Esophagus squamous epithelium (tissue), 4 donors: ENCODE data around the gene STK16.
A peak's percentile ranks its signal among the peaks of the same experiment; 100 is the strongest.

Source experiments
- CTCF ChIP-seq, 6 experiments: fragments of 450-650 bp in 4 of 6; fragments of 200-600 bp in 2 of 6; sonication (generic) in 2 of 6; IDR thresholded peaks; one replicate each; pipeline ENCODE4 v1.5.1; 2016 to 2019; ENCODE audit warnings: antibody characterized with exemption in 6 of 6, mild to moderate bottlenecking in 4 of 6, moderate library complexity in 4 of 6
- POLR2A ChIP-seq, 4 donors: fragments of 450-650 bp; IDR thresholded peaks; one replicate each; pipeline ENCODE4 v1.6.1; 2017; ENCODE audit warnings: antibody characterized with exemption in 4 of 4, mild to moderate bottlenecking in 4 of 4, moderate library complexity in 3 of 4

DNA sequence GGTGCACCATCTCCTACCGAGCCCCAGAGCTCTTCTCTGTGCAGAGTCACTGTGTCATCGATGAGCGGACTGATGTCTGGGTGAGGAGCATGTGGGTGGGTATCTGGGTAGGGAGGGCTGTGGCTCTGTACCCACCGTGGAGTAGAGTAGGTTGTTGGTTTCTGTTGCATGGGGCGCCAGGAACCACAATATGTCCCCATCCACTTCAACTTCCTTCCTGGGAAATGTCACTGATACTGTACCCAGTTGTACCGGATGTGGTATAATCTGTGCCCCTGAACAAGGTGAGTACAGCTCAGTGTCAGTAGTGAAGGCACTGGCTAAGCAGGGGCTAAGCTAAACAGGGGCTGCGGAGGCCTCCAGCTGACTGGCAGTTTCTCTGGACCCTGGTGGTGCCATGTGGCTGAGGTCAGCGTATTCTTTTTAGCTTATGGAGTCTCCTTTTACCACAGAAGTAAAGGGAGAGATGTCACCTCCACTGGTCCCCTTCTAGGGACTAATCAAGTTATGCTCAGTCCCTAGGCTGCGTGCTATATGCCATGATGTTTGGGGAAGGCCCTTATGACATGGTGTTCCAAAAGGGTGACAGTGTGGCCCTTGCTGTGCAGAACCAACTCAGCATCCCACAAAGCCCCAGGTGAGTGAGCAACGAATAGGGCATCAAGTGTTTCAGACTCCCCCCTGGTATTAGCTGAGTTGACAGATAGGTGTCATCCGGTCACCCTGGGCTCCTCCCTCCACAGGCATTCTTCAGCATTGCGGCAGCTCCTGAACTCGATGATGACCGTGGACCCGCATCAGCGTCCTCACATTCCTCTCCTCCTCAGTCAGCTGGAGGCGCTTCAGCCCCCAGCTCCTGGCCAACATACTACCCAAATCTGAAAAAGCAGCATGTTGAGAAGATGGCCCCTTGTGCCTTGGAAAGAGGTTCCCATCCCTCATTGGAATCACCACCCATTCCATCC, 2.7 kb downstream of the STK16 start:
- no peak for TF ChIP-seq CTCF (IDR thresholded peaks at IDR 0.05)
- peak in 2 of 4 donors; percentile 34 to 42 for TF ChIP-seq POLR2A (IDR thresholded peaks at IDR 0.05)
